Omental fat pad (tissue), 4 donors: ENCODE data around the gene SLC9A8. TPM values are rescaled to one million over a fixed set of nuclear protein-coding genes. Genes with fewer than 3 reads are reported as not detected.

Experiments used
- ATAC-seq: fragments of 150-250 bp; one replicate; pipeline ENCODE4 v1.9.1; 2016; ENCODE audit warnings: mild to moderate bottlenecking, moderate library complexity; ENCODE audit not compliant: low FRiP score
- DNase-seq: peaks from one replicate; pipeline ENCODE4 v3.0.0-alpha.2; 2019; ENCODE audit warnings: low spot score
- total RNA-seq, 4 donors: library from RNA; depleted of rRNA; stranded (reverse); fragments of >200 nt; gene quantifications; one replicate each; pipeline ENCODE4 v1.1.0, GENCODE V29; 2016
- TF ChIP-seq, protein P1 (sequence below), 3 donors: fragments of 450-650 bp; IDR thresholded peaks; one replicate each; pipeline ENCODE4 v1.5.1; 2016 to 2017; ENCODE audit warnings: antibody characterized with exemption in 3 of 3, mild to moderate bottlenecking in 3 of 3, moderate library complexity in 2 of 3

The SLC9A8 gene
- total RNA-seq, 4 donors from 2014 or later = 8.0 to 13.3 (median 10.7) TPM

DNA sequence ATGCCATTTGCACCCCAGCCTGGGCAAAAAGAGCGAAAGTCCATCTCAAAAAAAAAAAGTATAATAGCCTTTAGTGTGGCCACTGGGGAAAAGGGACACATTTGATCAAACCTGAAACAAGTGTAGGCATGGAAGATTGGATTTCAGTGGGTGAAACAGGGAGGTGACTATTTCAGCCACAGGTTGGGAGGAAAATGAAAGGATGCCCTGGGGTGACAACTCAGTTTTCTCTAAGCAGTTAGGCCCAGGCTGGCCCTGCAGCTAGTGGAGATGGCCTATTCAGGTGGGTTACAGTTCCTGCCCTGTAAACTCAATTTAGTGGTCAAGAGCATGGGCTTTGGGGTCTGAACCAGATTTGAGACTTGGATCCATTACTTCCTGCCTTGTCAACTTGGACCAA is 66.3 kb downstream of the SLC9A8 start:
- TF ChIP-seq, protein P1, sequence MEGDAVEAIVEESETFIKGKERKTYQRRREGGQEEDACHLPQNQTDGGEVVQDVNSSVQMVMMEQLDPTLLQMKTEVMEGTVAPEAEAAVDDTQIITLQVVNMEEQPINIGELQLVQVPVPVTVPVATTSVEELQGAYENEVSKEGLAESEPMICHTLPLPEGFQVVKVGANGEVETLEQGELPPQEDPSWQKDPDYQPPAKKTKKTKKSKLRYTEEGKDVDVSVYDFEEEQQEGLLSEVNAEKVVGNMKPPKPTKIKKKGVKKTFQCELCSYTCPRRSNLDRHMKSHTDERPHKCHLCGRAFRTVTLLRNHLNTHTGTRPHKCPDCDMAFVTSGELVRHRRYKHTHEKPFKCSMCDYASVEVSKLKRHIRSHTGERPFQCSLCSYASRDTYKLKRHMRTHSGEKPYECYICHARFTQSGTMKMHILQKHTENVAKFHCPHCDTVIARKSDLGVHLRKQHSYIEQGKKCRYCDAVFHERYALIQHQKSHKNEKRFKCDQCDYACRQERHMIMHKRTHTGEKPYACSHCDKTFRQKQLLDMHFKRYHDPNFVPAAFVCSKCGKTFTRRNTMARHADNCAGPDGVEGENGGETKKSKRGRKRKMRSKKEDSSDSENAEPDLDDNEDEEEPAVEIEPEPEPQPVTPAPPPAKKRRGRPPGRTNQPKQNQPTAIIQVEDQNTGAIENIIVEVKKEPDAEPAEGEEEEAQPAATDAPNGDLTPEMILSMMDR (IDR thresholded peaks at IDR 0.05) = no peak
- DNase-seq (no peak), ATAC-seq (no peak)

DNA sequence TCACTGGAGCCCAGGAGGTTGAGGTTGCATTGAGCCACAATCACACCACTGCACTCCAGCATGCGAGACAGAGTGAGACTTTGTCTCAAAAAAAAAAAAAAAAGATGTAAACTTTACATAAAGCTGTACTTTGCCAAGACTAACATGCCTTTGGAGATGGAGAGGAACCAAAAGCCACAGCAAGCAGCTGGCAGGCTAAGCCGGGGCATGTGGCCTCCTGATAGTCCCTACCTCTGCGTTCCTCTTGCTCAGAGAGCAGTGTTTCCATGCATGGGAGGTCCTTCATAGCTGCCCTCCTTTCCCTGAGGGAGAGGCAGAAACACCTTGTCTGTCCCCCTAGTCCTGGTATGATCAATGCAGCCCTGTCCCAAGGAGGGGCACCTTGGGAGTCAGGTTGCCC is 67.5 kb downstream of the SLC9A8 start:
- no peak for DNase-seq
- TF ChIP-seq, protein P1 (IDR thresholded peaks at IDR 0.05) = no peak
- ATAC-seq = no peak

DNA sequence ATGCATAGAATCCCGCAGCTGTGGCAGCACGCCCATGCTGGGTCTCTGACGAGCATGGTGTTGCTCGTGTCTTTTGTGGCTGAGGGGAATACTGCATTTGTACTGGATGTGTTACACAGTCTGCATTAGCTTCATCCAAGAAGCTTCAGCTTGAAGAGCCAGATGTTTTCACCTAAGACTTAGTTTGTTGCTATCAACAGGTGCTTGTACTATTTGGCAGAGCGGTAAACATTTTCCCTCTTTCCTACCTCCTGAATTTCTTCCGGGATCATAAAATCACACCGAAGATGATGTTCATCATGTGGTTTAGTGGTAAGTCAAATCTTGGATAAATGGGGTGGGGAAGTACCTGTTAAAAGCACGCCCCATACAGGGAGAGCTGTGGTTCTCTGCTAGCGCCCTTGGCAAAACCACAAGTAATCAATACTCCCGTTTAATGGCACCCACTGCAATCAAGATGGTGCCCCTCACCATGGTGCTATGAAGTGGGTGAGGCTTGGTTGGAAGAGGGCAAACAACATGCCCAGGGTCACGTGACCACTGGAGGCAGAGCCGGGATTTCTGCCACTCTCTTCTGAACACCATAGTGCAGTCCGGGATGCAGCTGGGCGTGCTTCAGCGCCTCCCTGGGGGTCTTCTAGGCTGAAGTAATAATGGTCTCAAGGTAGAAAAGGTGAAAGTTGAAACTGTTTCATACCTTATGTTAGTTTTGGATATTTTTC is 68.3 kb downstream of the SLC9A8 start:
- ATAC-seq (no peak), DNase-seq (no peak)
- TF ChIP-seq, protein P1 (IDR thresholded peaks at IDR 0.05) = no peak

DNA sequence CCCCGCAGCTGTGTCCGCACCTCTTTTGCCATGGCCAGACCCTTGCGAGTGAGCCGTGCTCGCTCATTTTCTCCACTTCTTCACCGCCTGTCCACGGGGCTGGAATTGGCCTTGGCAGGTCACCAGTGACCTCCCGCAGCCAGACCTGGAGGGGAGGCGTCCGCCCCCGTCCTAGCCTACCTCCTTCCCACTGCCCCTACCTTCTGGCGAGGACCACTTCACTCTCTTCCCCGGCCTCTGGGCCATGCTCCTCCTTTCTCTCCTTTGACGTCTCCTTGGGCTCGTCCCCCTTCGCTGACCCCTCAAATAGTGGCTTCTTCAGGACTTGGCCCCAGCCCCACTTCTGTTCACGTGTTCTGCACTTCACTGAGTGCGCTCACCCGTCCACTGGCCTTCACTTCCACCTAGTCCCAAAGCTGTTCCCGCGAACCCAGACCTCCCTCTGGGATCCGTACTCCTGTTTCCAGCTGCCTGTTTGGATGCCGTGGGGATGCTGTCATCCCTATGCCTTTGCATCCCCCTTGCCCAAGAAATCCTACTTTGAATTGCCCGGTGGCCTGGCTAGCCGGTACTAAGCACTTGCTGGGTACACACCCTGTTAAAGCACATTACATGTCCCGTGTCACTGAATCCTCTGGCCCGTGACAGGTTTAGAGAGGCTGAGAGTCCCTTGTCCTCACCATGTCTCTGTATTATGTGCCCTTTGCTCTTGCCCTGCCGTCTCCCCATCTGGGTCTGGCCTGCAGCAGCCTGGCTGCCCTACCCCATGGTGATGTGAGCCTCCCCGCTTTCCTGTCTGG is 69.7 kb downstream of the SLC9A8 start:
- ATAC-seq = no peak
- no peak for DNase-seq
- TF ChIP-seq, protein P1 (IDR thresholded peaks at IDR 0.05) = no peak

DNA sequence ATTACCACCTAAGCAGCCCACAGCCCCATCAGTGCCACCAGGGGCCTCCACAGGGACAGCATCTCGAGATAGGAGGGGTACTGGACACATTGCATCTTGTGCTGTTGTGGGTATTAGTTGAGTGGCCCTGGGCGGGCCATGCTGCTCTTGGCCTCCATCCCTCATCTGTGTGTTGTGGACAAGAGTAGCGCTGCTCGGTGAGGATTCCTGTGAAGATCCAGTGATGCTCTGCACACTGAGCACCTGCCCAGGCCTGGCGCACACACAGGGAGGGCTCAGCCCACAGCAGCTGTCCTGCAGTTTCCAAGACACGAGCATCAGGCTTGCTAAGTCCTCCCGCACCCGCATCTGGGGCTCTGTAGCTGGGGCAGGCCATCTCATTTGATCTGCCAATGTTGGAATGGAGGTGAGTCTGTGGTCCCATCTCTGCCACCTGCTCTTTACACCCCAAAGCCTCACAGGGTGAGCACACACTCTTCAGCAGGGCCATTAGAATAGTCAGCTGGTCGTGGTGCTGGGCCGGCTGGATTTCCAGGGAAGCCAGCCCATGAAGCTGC is 70.7 kb downstream of the SLC9A8 start:
- TF ChIP-seq, protein P1 (IDR thresholded peaks at IDR 0.05) = no peak
- DNase-seq (no peak), ATAC-seq (no peak)

DNA sequence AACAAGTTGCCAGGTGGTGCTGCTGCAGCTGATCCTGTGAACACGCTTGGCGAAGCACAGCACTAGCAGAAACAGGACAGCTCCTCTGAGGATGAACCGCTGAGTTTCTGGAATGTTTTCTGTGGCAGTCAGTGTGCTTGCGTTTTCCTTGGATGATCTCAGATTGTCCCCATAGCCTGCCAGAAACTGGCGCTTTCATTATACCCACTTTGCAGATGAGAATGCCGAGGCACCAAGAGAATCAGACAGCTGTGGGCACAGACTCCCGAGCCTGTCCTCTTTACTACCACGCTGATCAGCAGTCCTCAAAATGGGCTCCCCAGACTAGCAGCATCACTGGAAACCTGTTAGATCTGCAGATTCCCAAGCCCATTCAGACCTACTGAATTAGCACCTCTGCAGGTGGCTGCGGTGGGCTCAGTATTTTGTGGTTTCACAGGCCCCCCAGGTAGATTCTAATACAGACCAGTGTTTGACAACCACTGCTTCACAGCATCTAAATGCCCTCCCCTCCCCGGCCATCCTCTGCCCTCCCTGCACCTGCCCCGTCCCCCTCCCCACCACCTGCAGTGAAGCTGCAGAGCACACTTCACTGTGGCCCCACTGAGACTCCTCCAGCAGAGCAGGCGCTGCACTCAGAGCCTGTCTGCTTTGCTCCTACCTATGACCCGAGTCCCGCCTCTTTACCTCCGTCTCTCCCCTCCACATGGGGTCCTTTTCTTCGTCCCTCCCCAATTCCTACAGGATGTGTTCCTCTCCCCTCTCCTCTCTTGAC is 73.1 kb downstream of the SLC9A8 start:
- no peak for DNase-seq
- TF ChIP-seq, protein P1 (IDR thresholded peaks at IDR 0.05) = no peak
- ATAC-seq = no peak
